ENCODE data around the gene MED13.

MED13 gene

DNA sequence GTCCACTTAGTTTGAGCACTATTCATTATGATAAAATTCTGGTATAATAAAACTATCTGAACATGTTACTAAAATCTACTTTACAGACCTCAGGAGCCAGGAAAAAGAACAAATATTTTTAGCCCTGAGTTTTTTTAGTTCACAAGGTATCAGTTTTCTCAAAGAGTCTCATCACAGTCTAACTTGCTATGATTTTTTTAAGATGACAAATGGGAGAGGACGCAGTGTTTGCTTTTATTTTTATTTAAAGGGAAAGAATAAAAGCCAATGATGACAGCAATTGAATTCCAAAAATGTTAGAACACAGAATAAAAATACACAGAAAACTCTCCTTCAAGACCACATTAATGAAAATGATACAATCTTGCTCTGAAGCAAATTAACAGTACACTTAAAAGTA is 7.4 kb downstream of the MED13 start:
- TF ChIP-seq SIN3A (IDR thresholded peaks at IDR 0.05; ENCODE audit: borderline replicate concordance, insufficient read depth, low read length) (no peak), POLR2AphosphoS5 (IDR thresholded peaks at IDR 0.05; ENCODE audit: low read depth, low read length) (no peak), FOXP2 (optimal IDR thresholded peaks at IDR 0.05; ENCODE audit: borderline replicate concordance, extremely low read depth, extremely low read length, insufficient read depth) (no peak), TAF1 (IDR thresholded peaks at IDR 0.05; ENCODE audit: borderline replicate concordance, insufficient read depth, low read length) (no peak)

DNA sequence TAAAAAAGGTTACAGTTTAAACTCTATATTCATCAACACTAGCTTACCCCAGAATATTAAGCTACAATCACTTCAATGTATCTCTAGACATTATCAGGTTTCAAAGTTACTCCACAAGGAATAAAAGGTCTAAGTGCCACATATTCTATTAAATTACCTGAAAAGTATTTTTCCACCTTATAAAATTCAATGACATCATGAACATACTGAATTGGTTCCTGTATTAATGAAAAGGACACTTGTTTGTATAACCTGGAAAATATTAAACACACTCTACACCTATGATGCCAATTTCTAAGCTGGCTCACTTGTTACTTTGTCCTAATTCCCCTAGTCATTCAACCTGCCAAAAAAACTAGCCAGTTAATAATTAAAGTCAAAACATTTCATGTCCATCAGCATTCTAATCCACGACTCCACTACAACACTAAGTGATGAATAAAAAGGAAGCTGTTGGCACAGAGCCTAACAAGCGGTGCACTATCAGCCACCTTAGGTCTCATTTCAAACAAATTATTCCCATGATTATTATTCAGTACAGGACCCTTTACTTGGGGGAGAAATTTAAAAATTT is 12.2 kb downstream of the MED13 start:
- TF ChIP-seq POLR2AphosphoS5 (IDR thresholded peaks at IDR 0.05; ENCODE audit: low read depth, low read length) (no peak), FOXP2 (optimal IDR thresholded peaks at IDR 0.05; ENCODE audit: borderline replicate concordance, extremely low read depth, extremely low read length, insufficient read depth) (no peak), SIN3A (IDR thresholded peaks at IDR 0.05; ENCODE audit: borderline replicate concordance, insufficient read depth, low read length) (no peak), TAF1 (IDR thresholded peaks at IDR 0.05; ENCODE audit: borderline replicate concordance, insufficient read depth, low read length) (no peak), REST (IDR thresholded peaks at IDR 0.05; ENCODE audit: insufficient read depth in 1 of 2, low read depth in 2 of 2, low read length in 2 of 2) (no peak)

DNA sequence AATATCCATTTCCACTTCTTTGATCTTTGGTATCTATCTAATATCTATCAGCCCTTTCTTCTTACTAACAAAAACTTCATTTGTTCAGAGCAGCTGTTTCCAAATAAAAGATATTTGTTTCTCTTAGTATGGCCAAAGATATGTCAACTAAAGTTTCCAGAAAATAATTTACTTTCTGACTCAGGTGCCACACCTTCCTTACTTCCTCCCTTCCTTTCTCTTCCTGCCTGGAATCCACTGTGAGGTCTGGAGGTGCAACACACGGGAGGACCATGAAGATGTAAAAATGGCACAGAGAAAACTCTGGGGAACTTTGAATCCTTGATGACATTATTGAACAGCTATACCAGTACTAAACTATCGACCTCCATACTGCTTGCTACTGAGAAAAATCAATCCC is 14.0 kb downstream of the MED13 start:
- TF ChIP-seq SIN3A (IDR thresholded peaks at IDR 0.05; ENCODE audit: borderline replicate concordance, insufficient read depth, low read length) (no peak), FOXP2 (optimal IDR thresholded peaks at IDR 0.05; ENCODE audit: borderline replicate concordance, extremely low read depth, extremely low read length, insufficient read depth) (no peak), POLR2AphosphoS5 (IDR thresholded peaks at IDR 0.05; ENCODE audit: low read depth, low read length) (no peak), TAF1 (IDR thresholded peaks at IDR 0.05; ENCODE audit: borderline replicate concordance, insufficient read depth, low read length) (no peak), REST (IDR thresholded peaks at IDR 0.05; ENCODE audit: insufficient read depth in 1 of 2, low read depth in 2 of 2, low read length in 2 of 2) (no peak)

GRCh38 chr17:62049299-62049698 is 15.8 kb downstream of the MED13 start:
- TF ChIP-seq REST (IDR thresholded peaks at IDR 0.05; ENCODE audit: insufficient read depth in 1 of 2, low read depth in 2 of 2, low read length in 2 of 2), result no peak
- no peak for TF ChIP-seq TAF1 (IDR thresholded peaks at IDR 0.05; ENCODE audit: borderline replicate concordance, insufficient read depth, low read length)
- no peak for TF ChIP-seq SIN3A (IDR thresholded peaks at IDR 0.05; ENCODE audit: borderline replicate concordance, insufficient read depth, low read length)
- no peak for TF ChIP-seq POLR2AphosphoS5 (IDR thresholded peaks at IDR 0.05; ENCODE audit: low read depth, low read length)
- TF ChIP-seq FOXP2 (optimal IDR thresholded peaks at IDR 0.05; ENCODE audit: borderline replicate concordance, extremely low read depth, extremely low read length, insufficient read depth), result no peak

- TF ChIP-seq FOXP2 (optimal IDR thresholded peaks at IDR 0.05; ENCODE audit: borderline replicate concordance, extremely low read depth, extremely low read length, insufficient read depth) (no peak), REST (IDR thresholded peaks at IDR 0.05; ENCODE audit: insufficient read depth in 1 of 2, low read depth in 2 of 2, low read length in 2 of 2) (no peak), SIN3A (IDR thresholded peaks at IDR 0.05; ENCODE audit: borderline replicate concordance, insufficient read depth, low read length) (no peak), POLR2AphosphoS5 (IDR thresholded peaks at IDR 0.05; ENCODE audit: low read depth, low read length) (no peak), TAF1 (IDR thresholded peaks at IDR 0.05; ENCODE audit: borderline replicate concordance, insufficient read depth, low read length) (no peak)
These were observed 16.8 kb downstream of the MED13 start for GRCh38 chr17:62048262-62048661.

All from PFSK-1 (cell line).